A204.1 (cell line): ENCODE results near the gene HECW1.
A peak's percentile ranks its signal among the peaks of the same experiment; 100 is the strongest.
"Not testable (repeated sequence)": the region's sequence is repeated elsewhere in the genome, so short reads cannot be mapped to it uniquely, and the experiment has no call there.

Experiments used
- FAIRE-seq: peaks from 2 replicates; lab custom pipeline; 2012; peaks lifted over from hg19 to GRCh38; lab: Jason Lieb, UNC

HECW1 gene

GRCh38 chr7:43546231-43546630, 433.8 kb downstream of the HECW1 start:
- no peak for FAIRE-seq

GRCh38 chr7:43550427-43550826, 438.0 kb downstream of the HECW1 start:
- no peak for FAIRE-seq

GRCh38 chr7:43552122-43552521, 439.7 kb downstream of the HECW1 start:
- FAIRE-seq, result no peak

GRCh38 chr7:43553999-43554398, 441.6 kb downstream of the HECW1 start:
- no peak for FAIRE-seq

GRCh38 chr7:43554423-43554822, 442.0 kb downstream of the HECW1 start:
- no peak for FAIRE-seq

- no peak for FAIRE-seq
These were observed 445.5 kb downstream of the HECW1 start for GRCh38 chr7:43557831-43558495.

GRCh38 chr7:43559171-43559945, 446.9 kb downstream of the HECW1 start:
- no peak for FAIRE-seq

GRCh38 chr7:43559946-43560335, 447.5 kb downstream of the HECW1 start:
- no peak for FAIRE-seq

- FAIRE-seq, result no peak
These were observed 448.4 kb downstream of the HECW1 start for GRCh38 chr7:43560742-43561330.

GRCh38 chr7:43562383-43562782, 449.9 kb downstream of the HECW1 start:
- FAIRE-seq, result no peak

GRCh38 chr7:43565786-43566185, 453.3 kb downstream of the HECW1 start:
- no peak for FAIRE-seq

- no peak for FAIRE-seq
These were observed 456.1 kb downstream of the HECW1 start for GRCh38 chr7:43568529-43568928.

- FAIRE-seq, result no peak
These were observed 457.0 kb downstream of the HECW1 start for GRCh38 chr7:43569424-43569823.

GRCh38 chr7:43570688-43571365, 458.4 kb downstream of the HECW1 start:
- no peak for FAIRE-seq

- FAIRE-seq, result no peak
These were observed 460.1 kb downstream of the HECW1 start for GRCh38 chr7:43572516-43573049.

GRCh38 chr7:43573832-43574231, 461.4 kb downstream of the HECW1 start:
- FAIRE-seq, result not testable (repeated sequence)

GRCh38 chr7:43575506-43575905, 463.1 kb downstream of the HECW1 start:
- FAIRE-seq, result peak; percentile 64

GRCh38 chr7:43576241-43576640, 463.8 kb downstream of the HECW1 start:
- no peak for FAIRE-seq

- FAIRE-seq, result no peak
These were observed 465.1 kb downstream of the HECW1 start for GRCh38 chr7:43577485-43577951.

- no peak for FAIRE-seq
These were observed 470.3 kb downstream of the HECW1 start, which contains the start of gene STK17A for GRCh38 chr7:43582503-43583423. STK17A (plus strand) TSS chr7:43583108; CDS start chr7:43583244, 136 bp downstream.
